VCaP (cell line): ENCODE data around the gene RGS12.

Source experiments
- H3K27ac ChIP-seq: fragments of 450-650 bp; 2 replicates; pipeline ENCODE4 v1.5.1; 2017
- TF ChIP-seq, protein P1 (sequence below): fragments of 450-650 bp; conservative IDR thresholded peaks from 2 replicates; pipeline ENCODE4 v1.5.1; 2017; ENCODE audit warnings: mild to moderate bottlenecking, moderate library complexity

RGS12 gene

DNA sequence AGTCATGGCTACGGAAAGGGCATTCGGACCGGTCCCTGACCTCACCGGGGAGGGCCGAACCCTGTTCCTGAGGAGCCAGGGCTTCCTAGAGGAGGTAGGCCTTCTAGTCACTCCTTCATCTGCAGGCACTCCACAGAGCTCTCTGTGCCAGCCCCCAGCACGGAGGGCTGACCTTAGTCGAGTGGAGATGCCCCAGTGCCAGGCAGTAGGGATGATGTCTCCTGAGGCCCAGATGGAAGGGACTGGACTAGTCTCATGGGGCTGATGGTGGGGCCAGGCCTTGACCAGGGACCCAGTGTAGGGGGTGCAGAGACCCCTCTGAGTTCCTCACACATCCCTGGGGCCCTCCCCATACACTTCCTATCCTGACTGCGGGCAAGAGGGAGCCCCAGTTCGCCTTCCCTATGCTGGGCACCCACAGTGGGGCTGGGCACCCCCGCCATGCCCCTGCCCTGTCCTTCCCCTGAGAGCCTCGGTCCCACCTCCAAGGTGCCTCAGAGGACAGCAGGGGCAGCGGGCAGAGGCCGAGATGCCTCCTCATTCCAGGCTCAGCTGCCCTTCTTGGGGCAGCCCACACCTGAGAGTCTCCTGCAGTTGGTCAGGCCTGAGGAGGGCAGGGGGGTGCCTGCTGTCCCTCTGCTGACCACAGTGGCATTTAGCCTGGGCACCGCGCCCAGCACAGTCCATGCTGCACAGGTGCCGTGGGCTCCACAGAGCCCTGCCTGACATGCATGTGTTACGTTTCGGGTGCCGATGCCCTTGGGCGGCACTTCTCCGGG, 45.2 kb upstream of the RGS12 start:
- TF ChIP-seq, protein P1, sequence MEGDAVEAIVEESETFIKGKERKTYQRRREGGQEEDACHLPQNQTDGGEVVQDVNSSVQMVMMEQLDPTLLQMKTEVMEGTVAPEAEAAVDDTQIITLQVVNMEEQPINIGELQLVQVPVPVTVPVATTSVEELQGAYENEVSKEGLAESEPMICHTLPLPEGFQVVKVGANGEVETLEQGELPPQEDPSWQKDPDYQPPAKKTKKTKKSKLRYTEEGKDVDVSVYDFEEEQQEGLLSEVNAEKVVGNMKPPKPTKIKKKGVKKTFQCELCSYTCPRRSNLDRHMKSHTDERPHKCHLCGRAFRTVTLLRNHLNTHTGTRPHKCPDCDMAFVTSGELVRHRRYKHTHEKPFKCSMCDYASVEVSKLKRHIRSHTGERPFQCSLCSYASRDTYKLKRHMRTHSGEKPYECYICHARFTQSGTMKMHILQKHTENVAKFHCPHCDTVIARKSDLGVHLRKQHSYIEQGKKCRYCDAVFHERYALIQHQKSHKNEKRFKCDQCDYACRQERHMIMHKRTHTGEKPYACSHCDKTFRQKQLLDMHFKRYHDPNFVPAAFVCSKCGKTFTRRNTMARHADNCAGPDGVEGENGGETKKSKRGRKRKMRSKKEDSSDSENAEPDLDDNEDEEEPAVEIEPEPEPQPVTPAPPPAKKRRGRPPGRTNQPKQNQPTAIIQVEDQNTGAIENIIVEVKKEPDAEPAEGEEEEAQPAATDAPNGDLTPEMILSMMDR = no peak
- H3K27ac ChIP-seq = no peak overlapping the region

DNA sequence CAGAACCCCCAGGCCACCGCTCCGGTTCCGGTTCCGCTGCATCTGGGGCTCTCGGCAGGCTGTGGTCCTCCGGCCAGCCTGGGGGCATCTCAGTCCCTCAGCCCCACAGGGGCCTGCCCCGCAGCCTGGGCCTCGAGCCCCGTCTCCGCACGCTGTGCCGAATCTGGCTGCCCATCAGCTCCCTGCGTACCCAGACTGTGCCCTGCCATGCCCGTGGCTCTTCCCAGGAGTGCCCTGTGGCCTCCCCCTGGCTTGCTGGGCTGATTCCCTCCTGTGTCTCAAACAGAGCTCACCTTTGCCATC, 44.7 kb upstream of the RGS12 start:
- TF ChIP-seq, protein P1 = no peak

DNA sequence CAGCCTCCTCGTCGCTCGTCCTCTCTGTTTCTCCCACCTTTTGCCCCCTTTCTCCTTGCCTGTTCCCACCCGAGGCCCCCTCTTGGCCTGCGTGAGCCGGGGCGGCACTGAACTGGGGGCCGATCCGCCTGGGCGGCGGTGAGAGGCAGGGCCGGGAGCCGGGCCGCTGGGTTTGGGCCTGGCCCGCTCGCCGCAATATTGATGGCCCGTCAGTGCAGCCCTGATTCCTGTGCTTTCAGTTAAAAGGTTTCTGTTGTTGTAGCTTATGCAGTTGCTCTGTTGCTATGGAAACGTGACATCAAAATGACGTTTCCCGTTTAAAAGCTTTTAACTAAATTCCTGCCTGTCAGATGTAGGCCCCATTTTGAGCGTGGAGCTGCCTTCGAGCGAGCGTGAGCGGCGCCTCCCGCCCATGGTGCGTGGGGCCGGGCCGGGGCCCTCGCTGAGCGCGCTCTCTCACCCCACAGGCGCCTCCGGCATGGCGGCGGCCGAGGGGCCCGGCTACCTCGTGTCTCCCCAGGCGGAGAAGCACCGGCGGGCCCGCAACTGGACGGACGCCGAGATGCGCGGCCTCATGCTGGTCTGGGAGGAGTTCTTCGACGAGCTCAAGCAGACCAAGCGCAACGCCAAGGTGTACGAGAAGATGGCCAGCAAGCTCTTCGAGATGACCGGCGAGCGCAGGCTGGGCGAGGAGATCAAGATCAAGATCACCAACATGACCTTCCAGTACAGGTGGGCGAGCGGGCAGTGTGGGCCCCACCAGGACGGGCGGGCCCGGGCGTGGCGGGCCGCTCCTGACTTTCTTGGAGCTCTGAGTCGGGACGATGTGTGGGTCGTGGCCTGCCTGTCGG, 43.8 kb upstream of the RGS12 start, which contains the start of gene MSANTD1:
TSS of gene MSANTD1 (plus strand) at position 349 of the 851 bp plus-strand sequence. CDS start at position 413, 64 bp downstream.
- H3K27ac ChIP-seq = no peak within 1 kb of the TSS
- TF ChIP-seq, protein P1 = no peak

More for the DNA sequence above, 44.7 kb upstream of the RGS12 start:
- no peak overlapping the region for H3K27ac ChIP-seq

DNA sequence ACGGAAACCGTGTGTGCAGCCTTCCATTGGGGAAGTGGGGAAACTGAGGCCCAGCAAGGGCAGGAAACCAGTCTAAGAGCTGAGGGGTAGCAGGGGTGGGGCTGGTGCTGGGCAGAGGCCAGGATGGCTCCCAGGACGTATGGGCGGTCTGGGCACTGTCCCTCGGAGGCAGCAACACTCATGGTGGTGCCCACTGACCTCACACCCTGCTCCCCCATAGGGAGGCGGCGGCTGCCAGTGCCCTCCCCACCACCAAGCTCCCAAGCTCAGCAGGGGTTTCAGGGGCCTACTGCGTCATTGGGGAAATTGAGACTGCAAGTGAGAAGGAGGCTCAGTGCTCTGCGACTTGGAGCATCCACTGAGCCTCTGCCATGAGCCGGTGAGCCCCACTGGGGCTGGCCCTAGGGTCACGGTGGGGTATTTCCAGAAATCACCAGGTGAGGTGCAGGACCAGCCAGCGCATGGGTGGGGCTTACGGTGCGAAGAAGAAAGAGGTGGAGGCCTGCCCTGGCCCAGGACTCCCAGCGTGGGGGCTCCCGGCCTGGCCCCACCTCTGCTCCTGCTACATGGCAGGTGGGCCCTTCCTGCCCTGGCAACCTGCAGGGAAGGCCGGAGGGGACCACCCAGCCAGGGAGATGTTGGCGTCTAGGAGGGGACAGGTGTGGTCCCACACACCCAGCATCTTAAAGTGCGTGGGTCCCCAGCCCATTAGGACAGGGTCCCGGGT, 42.9 kb upstream of the RGS12 start:
- TF ChIP-seq, protein P1 = no peak
- no peak overlapping the region for H3K27ac ChIP-seq

DNA sequence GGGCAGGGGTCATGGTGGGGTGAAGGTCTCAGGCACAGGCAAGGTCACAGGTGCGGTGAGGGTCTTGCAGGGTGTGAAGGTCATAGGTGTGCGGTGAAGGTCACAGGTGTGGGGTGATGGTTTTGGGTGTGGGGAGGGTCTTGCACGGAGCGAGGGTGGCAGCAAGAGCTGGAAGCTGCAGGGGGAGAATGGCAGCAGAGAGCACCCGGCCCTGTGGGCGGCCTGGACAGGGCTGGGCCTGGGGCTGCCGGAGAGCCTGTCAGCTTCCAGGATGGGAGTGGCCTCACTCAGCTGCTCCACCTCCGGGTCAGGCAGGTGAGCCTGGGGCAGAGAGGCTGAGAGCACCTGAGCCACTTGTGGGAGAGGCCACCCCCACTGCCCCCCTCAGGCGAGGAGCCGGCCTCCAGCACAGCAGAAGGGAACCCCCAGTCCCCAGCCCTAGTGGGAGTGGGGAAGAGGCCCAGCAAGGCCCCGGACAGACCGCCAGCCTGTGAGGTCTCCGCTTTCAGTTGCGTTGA, 42.3 kb upstream of the RGS12 start:
- H3K27ac ChIP-seq = no peak overlapping the region
- TF ChIP-seq, protein P1 = no peak

DNA sequence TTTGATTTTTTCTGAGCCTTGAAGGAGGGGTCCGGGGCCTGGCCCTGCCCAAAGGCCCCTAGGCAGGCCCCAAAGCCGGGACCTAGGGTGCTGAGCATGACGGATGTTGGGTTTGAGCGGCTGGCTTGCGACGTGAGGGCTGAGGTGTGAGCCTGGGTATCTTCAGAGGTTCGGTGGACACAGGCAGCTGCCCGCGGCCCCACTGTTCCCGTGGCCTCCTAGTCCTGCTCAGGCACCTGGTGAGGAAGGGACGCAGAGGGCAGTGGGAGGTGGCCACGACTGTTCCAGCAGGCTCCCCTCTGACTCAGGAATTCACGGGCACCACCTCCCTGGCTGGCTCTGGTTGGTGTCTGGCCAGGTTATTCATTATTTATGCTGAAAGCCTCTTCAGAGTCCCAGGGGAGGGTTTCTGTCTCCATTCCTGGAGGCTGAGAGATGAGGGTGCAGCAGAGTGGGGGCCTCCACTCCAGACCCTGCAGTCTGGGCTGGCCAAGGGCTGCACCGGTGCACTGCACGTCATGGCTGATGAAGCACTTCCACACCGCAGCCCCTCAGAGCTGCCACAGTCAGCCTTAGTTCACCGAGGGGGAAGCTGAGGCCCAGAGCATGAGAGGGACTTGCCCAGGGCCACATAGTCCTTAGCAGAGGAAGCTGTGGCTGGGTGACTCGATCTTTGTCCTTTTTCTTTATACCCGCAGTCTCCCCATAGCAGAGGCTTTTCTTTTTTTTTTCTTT, 41.7 kb upstream of the RGS12 start:
- no peak overlapping the region for H3K27ac ChIP-seq
- TF ChIP-seq, protein P1 = no peak
